Measurements from ENCODE around the gene FCAMR. TPM values are rescaled to one million over a fixed set of nuclear protein-coding genes. Genes with fewer than 3 reads are reported as not detected.

The FCAMR gene
- polyA plus RNA-seq, 3 donors = not detected

DNA sequence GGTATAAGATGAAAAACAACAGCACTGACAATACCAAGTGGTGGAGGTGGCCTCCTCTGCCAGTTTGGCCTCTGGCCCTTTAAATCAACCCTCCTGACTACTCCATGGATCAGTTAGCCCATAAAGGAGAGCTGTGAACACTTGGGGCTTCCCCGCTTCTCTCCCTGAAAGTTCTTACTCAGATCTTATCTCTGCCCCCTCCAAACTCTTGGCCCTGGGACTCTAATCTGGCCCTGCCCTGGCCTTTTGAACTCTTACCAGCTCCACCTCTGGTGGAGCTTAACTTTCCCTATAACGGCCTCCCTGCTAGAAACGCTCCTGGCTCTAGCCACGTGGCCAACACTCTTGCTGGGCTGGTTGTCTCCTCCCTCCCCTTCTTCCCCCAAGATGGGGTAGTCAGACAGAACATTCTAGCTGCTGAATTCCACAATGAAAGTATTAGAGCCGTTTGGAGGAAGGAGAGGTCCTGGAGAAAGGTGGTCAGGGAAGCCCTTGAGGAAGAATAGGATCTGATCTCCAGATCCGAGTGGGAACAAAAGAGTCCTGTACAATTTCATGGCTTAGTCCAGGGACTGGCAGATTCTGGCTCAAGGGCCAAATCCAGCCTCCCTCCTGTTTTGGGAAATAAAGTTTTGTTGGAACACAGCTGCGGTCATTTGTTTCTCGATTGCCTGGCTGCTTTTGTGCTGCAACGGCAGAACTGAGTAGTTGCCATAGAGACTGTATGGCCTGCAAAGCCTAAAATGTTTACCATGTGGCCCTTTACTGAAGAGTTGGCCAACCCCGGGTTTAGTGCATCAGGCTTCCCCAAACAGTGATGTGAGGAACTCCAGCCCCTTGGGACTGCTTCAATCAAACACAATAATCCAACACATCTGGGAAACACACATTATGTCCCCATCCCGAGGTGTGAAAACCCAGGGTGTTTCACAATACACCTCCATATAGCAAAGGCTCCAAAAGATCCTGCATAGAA is 14.5 kb downstream of the FCAMR start:
- H3K79me2 ChIP-seq (ENCODE audit: insufficient read depth, low read length) = no peaks in the 10 kb centered on the region
- H3K36me3 Mint-ChIP-seq = peaks cover 0 to 4% of the 10 kb centered on the region in 2 donors
- WGBS (ENCODE audit: insufficient coverage) = 75% methylated on average over 9 of the region's 11 CpGs

More for the DNA sequence above, 14.5 kb downstream of the FCAMR start:
- Histone ChIP-seq H2AFZ (ENCODE audit: insufficient read depth, low read depth, low read length, poor library complexity, severe bottlenecking) (no peak overlapping the region), H3K27ac (ENCODE audit: low read depth in 1 of 2, low read length in 2 of 2) (no peak overlapping the region), H3K4me1 (ENCODE audit: control insufficient read depth in 1 of 2, insufficient read depth in 2 of 2, low read length in 2 of 2) (peaks cover 21 to 35% of the 10 kb centered on the region in 2 donors), H3K9ac (ENCODE audit: insufficient read depth, low read length, poor library complexity, severe bottlenecking) (no peak overlapping the region), H3K36me3 (replicated peaks in 1 of 2; ENCODE audit: control insufficient read depth in 1 of 2, insufficient read depth in 2 of 2, low read length in 2 of 2) (no peaks in the 10 kb centered on the region), H3K27me3 (ENCODE audit: control insufficient read depth in 2 of 2, insufficient read depth in 2 of 2, low read length in 2 of 2) (no peaks in the 10 kb centered on the region), H3K9me3 (replicated peaks in 1 of 2; ENCODE audit: control insufficient read depth in 1 of 2, insufficient read depth in 1 of 2, low read length in 2 of 2) (no peaks in the 10 kb centered on the region), H3K4me2 (replicated peaks; ENCODE audit: extremely low read depth, low read length, poor library complexity, severe bottlenecking) (no peak overlapping the region), H4K20me1 (ENCODE audit: insufficient read depth, low read length) (no peaks in the 10 kb centered on the region), H3K4me3 (replicated peaks in 1 of 3; ENCODE audit: low read depth in 2 of 3, low read length in 3 of 3) (no peak overlapping the region)
- DNase-seq = no peak
- H3K27me3 Mint-ChIP-seq (ENCODE audit: low read depth in 3 of 3) = peaks cover 21 to 28% (median 21%) of the 10 kb centered on the region in 3 donors
- H3K27ac Mint-ChIP-seq = no peak overlapping the region
- peaks cover 0 to 8% (median 0%) of the 10 kb centered on the region in 7 donors for H3K9me3 Mint-ChIP-seq
- no peak overlapping the region for H3K4me3 Mint-ChIP-seq
- intact Hi-C loops (cut with micrococcal nuclease) = no loop called here
- TF ChIP-seq, protein P1, sequence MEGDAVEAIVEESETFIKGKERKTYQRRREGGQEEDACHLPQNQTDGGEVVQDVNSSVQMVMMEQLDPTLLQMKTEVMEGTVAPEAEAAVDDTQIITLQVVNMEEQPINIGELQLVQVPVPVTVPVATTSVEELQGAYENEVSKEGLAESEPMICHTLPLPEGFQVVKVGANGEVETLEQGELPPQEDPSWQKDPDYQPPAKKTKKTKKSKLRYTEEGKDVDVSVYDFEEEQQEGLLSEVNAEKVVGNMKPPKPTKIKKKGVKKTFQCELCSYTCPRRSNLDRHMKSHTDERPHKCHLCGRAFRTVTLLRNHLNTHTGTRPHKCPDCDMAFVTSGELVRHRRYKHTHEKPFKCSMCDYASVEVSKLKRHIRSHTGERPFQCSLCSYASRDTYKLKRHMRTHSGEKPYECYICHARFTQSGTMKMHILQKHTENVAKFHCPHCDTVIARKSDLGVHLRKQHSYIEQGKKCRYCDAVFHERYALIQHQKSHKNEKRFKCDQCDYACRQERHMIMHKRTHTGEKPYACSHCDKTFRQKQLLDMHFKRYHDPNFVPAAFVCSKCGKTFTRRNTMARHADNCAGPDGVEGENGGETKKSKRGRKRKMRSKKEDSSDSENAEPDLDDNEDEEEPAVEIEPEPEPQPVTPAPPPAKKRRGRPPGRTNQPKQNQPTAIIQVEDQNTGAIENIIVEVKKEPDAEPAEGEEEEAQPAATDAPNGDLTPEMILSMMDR (IDR thresholded peaks at IDR 0.05) = no peak
- H3K4me1 Mint-ChIP-seq = peaks cover 44% of the 10 kb centered on the region

Measured in CD14-positive monocyte (primary cell).